Activated CD4-positive, alpha-beta T cell treated with anti-CD3 and anti-CD28 coated beads for 1 hour (primary cell): Measurements from ENCODE around the gene NEU2.
A peak's percentile ranks its signal among the peaks of the same experiment; 100 is the strongest.
"Not testable (repeated sequence)": the region's sequence is repeated elsewhere in the genome, so short reads cannot be mapped to it uniquely, and the experiment has no call there.

ENCODE experiments used
- DNase-seq: peaks from one replicate; pipeline ENCODE4 v3.0.0-alpha.2; 2020

Gene NEU2

GRCh38 chr2:233059797-233060500, 27.5 kb downstream of the NEU2 start, which contains the start of gene INPP5D:
INPP5D (plus strand) TSS chr2:233060342; CDS start chr2:233060479, 137 bp downstream.
- DNase-seq, result peak; percentile 60

DNA sequence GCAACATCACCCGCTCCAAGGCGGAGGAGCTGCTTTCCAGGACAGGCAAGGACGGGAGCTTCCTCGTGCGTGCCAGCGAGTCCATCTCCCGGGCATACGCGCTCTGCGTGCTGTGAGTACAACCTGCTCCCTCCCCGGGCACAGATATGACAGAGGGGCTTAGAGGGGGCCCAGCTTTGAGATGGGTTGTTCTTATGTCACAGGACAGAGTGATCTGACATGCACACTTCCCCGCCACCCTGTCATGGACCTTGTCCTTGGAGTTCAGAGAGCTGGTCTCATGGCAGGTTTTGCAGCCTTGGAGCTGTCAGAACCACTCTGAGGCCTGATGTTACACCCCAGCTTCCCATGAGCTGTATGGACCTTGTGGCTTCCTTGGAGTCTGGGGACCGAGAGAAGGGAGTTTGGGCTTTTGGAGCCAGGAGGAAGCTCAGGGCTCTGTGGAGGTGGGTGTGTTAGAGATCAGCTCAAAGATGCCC, 28.1 kb downstream of the NEU2 start:
- DNase-seq, result no peak

GRCh38 chr2:233060980-233061590, 28.6 kb downstream of the NEU2 start:
- DNase-seq, result no peak

GRCh38 chr2:233061591-233062450, 29.3 kb downstream of the NEU2 start:
- no peak for DNase-seq

- no peak for DNase-seq
These were observed 30.0 kb downstream of the NEU2 start for GRCh38 chr2:233062451-233062850.

GRCh38 chr2:233062946-233063268, 30.4 kb downstream of the NEU2 start:
- no peak for DNase-seq

DNA sequence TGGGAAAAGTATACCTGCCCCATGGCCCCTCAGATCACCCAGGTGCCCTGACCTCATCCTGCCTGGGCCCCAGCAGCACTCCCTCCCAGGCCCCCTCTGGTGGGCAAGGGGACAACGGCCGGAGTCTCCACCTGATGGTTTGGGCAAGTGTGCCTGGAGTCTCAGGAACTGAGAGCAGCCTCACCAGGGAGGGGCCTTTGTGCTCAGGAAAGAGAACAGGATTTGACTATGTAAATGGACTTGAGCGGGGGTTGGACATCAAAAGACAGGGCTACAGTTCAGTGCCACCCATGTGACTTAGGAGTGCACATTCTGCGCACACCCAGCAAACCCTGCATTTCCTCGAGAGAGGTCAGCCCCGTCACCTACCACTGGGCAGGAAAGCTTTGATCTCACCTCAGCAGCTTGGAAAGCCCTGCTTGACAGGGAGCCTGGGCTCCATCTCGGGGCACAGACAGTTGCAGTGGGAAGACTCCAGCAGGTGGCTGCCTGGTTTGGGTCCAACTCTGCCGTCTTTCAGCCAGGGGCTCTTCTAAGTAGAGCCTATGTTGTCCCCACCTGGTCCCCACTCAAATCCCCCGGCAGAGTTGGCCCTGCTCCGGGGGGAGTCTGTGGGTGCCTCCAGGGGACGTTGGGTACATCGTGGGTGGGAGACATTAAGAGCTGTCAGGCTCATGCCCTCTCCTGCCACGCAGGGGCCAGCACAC, 30.9 kb downstream of the NEU2 start:
- no peak for DNase-seq

DNA sequence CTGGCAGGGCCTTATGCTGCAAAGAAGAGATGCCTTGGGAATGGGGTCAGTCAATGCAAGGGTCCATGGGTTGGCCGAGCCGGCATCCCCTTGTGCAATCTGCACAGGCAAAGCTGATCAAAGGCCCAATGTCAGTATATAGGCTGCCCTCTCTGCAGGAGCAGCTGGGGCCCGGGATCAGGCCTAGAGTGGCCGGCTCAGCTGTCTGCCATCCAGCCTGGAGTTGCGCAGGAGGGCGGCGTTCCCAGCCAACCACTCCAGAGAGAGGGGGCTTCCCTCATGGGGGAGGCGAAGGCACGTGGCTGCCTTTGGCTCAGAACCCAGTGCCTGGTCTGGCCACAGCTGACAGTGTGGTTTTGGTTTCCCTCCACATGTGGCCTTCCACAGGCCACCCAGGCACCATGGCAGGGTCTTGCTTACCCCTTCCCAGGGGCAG, 31.5 kb downstream of the NEU2 start:
- DNase-seq, result no peak

GRCh38 chr2:233064530-233065199, 32.2 kb downstream of the NEU2 start:
- no peak for DNase-seq

DNA sequence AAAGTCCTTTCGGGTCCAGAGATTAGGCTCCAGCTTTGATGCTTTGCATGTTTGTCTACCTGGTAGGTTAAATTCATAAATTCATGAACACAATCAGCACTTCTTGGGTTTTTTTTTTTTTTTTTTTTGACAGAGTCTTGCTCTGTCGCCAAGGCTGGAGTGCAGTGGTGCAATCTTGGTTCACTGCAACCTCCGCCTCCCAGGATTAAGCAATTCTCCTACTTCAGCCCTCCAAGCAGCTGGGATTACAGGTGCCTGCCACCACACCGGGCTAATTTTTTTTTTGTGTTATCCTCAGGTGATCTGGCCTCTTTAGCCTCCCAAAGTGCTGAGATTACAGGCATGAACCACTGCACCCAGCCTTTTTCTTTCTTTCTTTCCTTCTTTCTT, 32.7 kb downstream of the NEU2 start:
- not testable (repeated sequence) for DNase-seq

DNA sequence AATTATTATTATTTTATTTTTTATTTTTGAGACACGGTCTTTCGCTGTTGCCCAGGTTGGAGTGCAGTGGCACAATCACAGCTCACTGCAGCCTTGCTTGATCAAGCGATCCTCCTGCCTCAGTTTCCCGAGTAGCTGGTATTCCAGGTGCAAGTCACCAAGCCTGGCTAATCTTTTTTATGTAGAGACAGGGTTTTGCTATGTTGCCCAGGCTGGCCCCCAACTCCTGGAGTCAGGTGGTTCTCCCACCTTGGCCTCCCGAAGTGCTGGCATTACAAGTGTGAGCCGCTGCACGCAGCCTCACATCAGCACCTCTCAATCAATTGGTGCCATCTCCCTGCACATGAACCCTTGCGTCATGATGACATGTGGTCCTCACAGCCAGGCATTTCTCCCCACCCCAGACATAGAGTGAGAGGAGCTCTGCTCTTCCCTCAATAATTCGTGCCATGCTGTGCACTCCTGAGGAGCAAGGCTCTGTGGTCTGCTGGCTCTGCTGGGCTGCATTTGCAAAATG, 33.5 kb downstream of the NEU2 start:
- DNase-seq, result no peak

- no peak for DNase-seq
These were observed 36.4 kb downstream of the NEU2 start for GRCh38 chr2:233068762-233069418.

- DNase-seq, result no peak
These were observed 40.4 kb downstream of the NEU2 start for GRCh38 chr2:233072838-233073237.

DNA sequence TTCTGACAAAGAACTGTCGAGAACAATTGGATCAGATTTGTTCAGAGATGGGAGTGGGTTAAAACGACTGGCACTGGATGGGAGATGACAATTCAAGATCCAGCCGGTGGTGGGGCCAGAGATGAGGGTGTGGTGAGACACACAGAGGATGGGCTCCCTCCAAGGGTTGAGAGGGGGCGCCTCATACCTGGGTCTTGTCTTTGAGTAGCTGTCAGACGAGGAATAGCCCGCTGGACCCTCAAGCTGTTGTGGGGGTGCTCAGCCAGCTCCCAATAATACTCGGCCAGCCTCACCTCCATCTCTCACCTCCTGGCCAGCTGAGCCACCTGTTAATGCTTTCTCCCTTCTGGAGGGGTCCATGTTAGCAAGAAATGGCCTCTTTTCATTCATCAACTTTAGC, 41.6 kb downstream of the NEU2 start:
- DNase-seq, result no peak

DNA sequence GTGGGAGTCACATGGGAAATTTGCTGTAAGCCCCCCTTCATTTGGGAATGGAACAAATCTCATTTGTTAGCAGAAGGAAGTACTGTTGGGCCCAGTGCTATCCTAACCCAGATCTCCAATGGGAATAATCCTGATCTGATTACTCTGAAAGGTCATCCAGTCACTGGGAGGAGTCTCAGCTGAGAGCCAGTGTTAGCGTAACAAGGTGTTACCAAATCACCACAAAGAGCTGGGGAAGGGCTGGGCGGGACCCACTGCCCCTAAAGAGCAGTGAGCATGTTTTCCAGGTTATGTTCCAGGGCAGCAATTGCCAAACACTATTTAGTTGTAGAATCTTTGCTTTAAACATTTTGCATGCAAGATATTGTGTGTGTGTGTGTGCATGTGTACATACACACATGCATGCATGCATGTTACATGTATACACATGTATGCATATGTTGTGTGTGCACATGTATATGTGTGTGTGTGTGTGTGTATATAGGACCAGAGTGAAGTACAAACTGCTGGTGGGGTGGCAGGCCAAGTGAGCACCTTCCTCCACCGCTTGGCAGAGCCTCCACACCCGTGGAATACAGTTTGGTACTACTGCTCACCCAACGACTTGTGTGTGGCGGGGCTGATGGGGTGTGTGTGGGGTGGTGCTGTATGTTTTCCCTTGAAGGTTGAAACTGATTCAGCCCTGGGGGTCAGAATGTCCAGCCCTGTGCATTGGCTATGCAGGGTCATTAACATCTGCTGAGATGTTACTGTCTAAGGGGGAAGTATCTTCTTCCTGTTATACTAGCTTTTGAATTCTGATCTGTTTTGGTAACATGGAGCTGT, 42.9 kb downstream of the NEU2 start:
- no peak for DNase-seq

DNA sequence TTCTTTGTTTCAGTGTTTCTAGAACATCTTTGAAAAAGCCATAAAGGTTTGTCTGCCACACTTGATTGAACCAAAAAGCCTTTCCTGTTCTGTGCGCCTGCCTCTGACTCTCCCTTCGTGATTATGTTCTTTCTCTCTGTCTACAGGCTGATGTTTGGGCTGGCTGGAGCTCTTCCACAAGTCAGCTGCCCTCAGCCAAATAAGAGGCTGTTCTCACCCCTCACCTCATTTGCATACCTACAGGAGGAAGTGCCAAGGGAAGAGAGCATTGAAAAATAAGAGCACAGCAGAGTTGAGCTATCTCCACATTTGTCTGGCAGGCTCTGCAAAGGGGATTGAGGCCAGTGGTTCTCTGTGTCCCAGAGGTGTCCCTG, 43.5 kb downstream of the NEU2 start:
- DNase-seq, result no peak

DNA sequence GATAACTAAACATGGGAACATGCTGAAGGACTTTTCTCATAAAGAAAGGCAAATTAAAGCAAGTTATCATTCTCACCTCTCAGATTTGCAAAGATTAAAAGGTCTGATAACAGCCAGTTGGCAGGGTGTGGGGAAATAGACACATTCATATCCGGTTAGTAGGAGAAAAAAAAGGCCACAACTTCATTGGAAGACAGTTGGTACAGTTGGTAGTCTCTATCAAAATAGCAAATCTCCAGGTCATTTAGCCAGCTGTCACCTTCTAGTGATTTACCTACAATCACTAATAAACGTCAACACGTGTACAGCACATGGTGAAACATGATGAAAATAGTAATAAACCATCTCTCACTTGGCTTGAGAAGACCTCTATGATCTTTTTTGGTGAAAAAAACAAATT, 44.3 kb downstream of the NEU2 start:
- no peak for DNase-seq

- no peak for DNase-seq
These were observed 47.0 kb downstream of the NEU2 start for GRCh38 chr2:233079473-233079877.

DNA sequence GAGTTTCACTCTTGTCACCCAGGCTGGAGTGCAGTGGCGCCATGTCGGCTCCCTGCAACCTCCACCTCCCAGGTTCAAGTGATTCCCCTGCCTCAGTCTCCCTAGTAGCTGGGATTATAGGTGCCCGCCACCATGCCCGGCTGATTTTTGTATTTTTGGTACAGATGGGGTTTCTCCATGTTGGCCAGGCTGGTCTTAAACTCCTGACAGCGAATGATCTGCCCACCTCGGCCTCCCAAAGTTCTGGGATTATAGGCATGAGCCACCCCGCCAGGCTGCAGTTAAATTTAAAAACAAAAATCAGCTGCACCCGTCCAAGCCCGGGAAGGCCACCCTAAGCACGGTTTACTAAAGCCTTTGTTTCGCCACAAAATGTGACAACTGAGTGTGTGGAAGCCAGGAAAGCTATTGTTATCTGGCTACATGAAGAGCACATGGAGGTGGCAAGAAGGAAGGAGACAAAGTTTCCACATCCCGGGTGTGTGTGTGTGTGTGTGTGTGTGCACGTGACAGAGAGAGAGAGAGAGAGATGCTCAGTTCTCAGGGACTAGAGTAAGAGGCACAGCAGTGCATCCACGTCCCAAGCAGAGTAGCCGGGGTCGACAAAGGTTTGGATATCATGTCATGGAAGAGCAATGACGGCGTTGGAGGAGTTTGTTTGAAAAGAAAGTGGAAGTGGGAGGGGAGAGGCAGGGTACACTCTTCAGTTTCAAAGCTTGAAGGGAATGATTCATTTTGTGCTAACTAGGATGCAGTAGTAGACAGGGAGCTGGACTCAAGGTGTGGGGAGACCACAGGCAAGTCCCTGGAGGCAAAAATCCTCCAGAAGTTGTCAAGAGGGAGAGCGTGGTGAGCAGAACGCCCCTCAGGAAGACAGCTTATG, 47.7 kb downstream of the NEU2 start:
- DNase-seq, result no peak

GRCh38 chr2:233080836-233081229, 48.4 kb downstream of the NEU2 start:
- no peak for DNase-seq
